Natural killer cell (primary cell): ENCODE measurements around the gene GMPPA. TPM values are rescaled to one million over a fixed set of nuclear protein-coding genes. Genes with fewer than 3 reads are reported as not detected.

ENCODE experiments used
- ATAC-seq, 3 donors: fragments of 150-1000 bp in 2 of 3; fragments of 200-7000 bp in 1 of 3; cut with Tn5 transposase; 1 replicate in 1 of 3; 2 replicates in 2 of 3; pipeline ENCODE4 v1.10.0; 2021; ENCODE audit warnings: mild to moderate bottlenecking in 2 of 3, moderate library complexity in 2 of 3
- DNase-seq, 2 donors: peaks; one replicate each; pipeline versions ENCODE4 v3.0.0 to v3.0.0-alpha.2; 2013 to 2021; ENCODE audit warnings: mixed read lengths in 1 of 2
- H3K27ac ChIP-seq: one replicate; pipeline ENCODE4 v1.5.1; 2013; ENCODE audit warnings: mild to moderate bottlenecking, low read length
- H3K27me3 ChIP-seq: one replicate; pipeline ENCODE4 v1.6.1; 2013; ENCODE audit warnings: low read length; ENCODE audit not compliant: control insufficient read depth, insufficient read depth
- H3K36me3 ChIP-seq: one replicate; pipeline ENCODE4 v1.6.1; 2013; ENCODE audit warnings: low read length; ENCODE audit not compliant: control insufficient read depth, insufficient read depth
- H3K4me1 ChIP-seq: one replicate; pipeline ENCODE4 v1.6.1; 2013; ENCODE audit warnings: low read length; ENCODE audit not compliant: control insufficient read depth, insufficient read depth
- H3K4me3 ChIP-seq: one replicate; pipeline ENCODE4 v1.5.1; 2013; ENCODE audit warnings: low read length
- H3K9me3 ChIP-seq: one replicate; pipeline ENCODE4 v1.6.1; 2013; ENCODE audit warnings: low read length; ENCODE audit not compliant: control insufficient read depth, insufficient read depth
- H3K27ac Mint-ChIP-seq, 2 donors: one replicate each; pipeline ENCODE4 v1.8.0; 2022; ENCODE audit warnings: mild to moderate bottlenecking in 2 of 2, mixed read lengths in 2 of 2, moderate library complexity in 1 of 2
- H3K27me3 Mint-ChIP-seq, 2 donors: one replicate each; pipeline ENCODE4 v1.8.0; 2022; ENCODE audit warnings: low read depth in 2 of 2, mixed read lengths in 2 of 2
- H3K36me3 Mint-ChIP-seq: one replicate; pipeline ENCODE4 v1.8.0; 2022; ENCODE audit warnings: mixed read lengths
- H3K4me1 Mint-ChIP-seq, 2 donors: one replicate each; pipeline ENCODE4 v1.8.0; 2022; ENCODE audit warnings: mixed read lengths in 2 of 2
- H3K4me3 Mint-ChIP-seq: one replicate; pipeline ENCODE4 v1.8.0; 2022; ENCODE audit warnings: mild to moderate bottlenecking, moderate library complexity, mixed read lengths
- H3K9me3 Mint-ChIP-seq, 2 donors: one replicate each; pipeline ENCODE4 v1.8.0; 2022; ENCODE audit warnings: mixed read lengths in 2 of 2
- CTCF ChIP-seq: fragments of 200-600 bp; IDR thresholded peaks from one replicate; pipeline ENCODE4 v1.8.0; 2022; ENCODE audit warnings: antibody characterized with exemption
- WGBS: methylation state at CpG from one replicate; pipeline ENCODE4 v1.1.7; 2013; ENCODE audit warnings: missing lambda C conversion rate; ENCODE audit not compliant: insufficient coverage; 5-methylcytosine and 5-hydroxymethylcytosine counted together
- intact Hi-C: fragments of 100-400 bp; cut with micrococcal nuclease; formaldehyde crosslinking; loops from one replicate; pipeline ENCODE4 v1.14.2; 2022
- total RNA-seq, 4 donors: library from RNA; stranded (reverse); fragments of 120-200 nt in 1 of 4; gene quantifications; one replicate each; pipeline versions ENCODE4 v1.2.3 to v1.2.4, GENCODE V29; 2013 to 2022

GMPPA gene
- total RNA-seq, 3 donors from 2014 or later (not counting 1 experiment from before 2014, with no cell fraction given), result 27.6 to 36.3 (median 33.8) TPM

- no peak for TF ChIP-seq CTCF
- 84% methylated on average over 22 of the region's 22 CpGs for WGBS
Observed at GRCh38 chr2:219471476-219472371, 27.0 kb upstream of the GMPPA start.

GRCh38 chr2:219472629-219473187, 26.0 kb upstream of the GMPPA start:
- 90% methylated on average over 12 of the region's 12 CpGs for WGBS
- intact Hi-C loops, result no loop called here
- Histone ChIP-seq H3K27ac (no peak overlapping the region), H3K4me1 (peaks cover 3% of the 10 kb centered on the region), H3K27me3 (no peaks in the 10 kb centered on the region), H3K9me3 (no peaks in the 10 kb centered on the region), H3K36me3 (no peaks in the 10 kb centered on the region), H3K4me3 (no peak overlapping the region)
- no peak for DNase-seq
- H3K4me1 Mint-ChIP-seq, result peaks cover 5% of the 10 kb centered on the region in 2 donors
- no peak for ATAC-seq
- H3K27me3 Mint-ChIP-seq, result peaks cover 4 to 6% of the 10 kb centered on the region in 2 donors
- no peaks in the 10 kb centered on the region for H3K36me3 Mint-ChIP-seq
- no peak overlapping the region for H3K27ac Mint-ChIP-seq
- H3K4me3 Mint-ChIP-seq, result no peak overlapping the region
- TF ChIP-seq CTCF, result no peak
- no peaks in the 10 kb centered on the region for H3K9me3 Mint-ChIP-seq

More at GRCh38 chr2:219471476-219472371, 27.0 kb upstream of the GMPPA start:
- H3K4me3 ChIP-seq, result no peak overlapping the region
- H3K4me3 Mint-ChIP-seq, result no peak overlapping the region
- no peaks in the 10 kb centered on the region for H3K9me3 Mint-ChIP-seq
- ATAC-seq (no peak), DNase-seq (no peak)
- no peaks in the 10 kb centered on the region for H3K36me3 ChIP-seq
- no peaks in the 10 kb centered on the region for H3K27me3 ChIP-seq
- peaks cover 3% of the 10 kb centered on the region for H3K4me1 ChIP-seq
- no peak overlapping the region for H3K27ac ChIP-seq
- H3K27ac Mint-ChIP-seq, result no peak overlapping the region
- H3K36me3 Mint-ChIP-seq, result no peaks in the 10 kb centered on the region
- H3K4me1 Mint-ChIP-seq, result peaks cover 5% of the 10 kb centered on the region in 2 donors
- H3K27me3 Mint-ChIP-seq, result peaks cover 6 to 7% of the 10 kb centered on the region in 2 donors
- intact Hi-C loops, result no loop called here
- no peaks in the 10 kb centered on the region for H3K9me3 ChIP-seq

- Histone ChIP-seq H3K36me3 (no peaks in the 10 kb centered on the region), H3K27me3 (no peaks in the 10 kb centered on the region), H3K9me3 (no peaks in the 10 kb centered on the region), H3K4me1 (peaks cover 3% of the 10 kb centered on the region), H3K27ac (no peak overlapping the region), H3K4me3 (no peak overlapping the region)
- no peak overlapping the region for H3K27ac Mint-ChIP-seq
- no peak overlapping the region for H3K4me3 Mint-ChIP-seq
- DNase-seq, result no peak
- no peak for TF ChIP-seq CTCF
- ATAC-seq, result no peak
- no peaks in the 10 kb centered on the region for H3K9me3 Mint-ChIP-seq
- intact Hi-C loops, result no loop called here
- peaks cover 4 to 6% of the 10 kb centered on the region in 2 donors for H3K27me3 Mint-ChIP-seq
- no peaks in the 10 kb centered on the region for H3K36me3 Mint-ChIP-seq
- H3K4me1 Mint-ChIP-seq, result peaks cover 5% of the 10 kb centered on the region in 2 donors
- 89% methylated on average over 18 of the region's 18 CpGs for WGBS
Observed at GRCh38 chr2:219473511-219473910, 25.2 kb upstream of the GMPPA start.
